ENCODE results near the gene IRS2.

GRCh38 chr13:109734002-109734785 lies 52.2 kb downstream of the IRS2 start:
- TF ChIP-seq CTCF (IDR thresholded peaks at IDR 0.05; ENCODE audit: insufficient read depth, low read depth, low read length) (no peak), EZH2 (IDR thresholded peaks at IDR 0.05; ENCODE audit: insufficient read depth, low read length) (no peak)

Measured in astrocyte (in vitro differentiated cells and primary cell).